K562 (cell line): ENCODE results near the gene PHF11. TPM values are rescaled to one million over a fixed set of nuclear protein-coding genes. Genes with fewer than 3 reads are reported as not detected.

Source experiments
- ATAC-seq: fragments of 200-7000 bp; cut with Tn5 transposase; 3 replicates; pipeline ENCODE4 v1.9.1; 2020; ENCODE audit warnings: moderate library complexity
- BruUV-seq: library from RNA; stranded (reverse); fragments of 400-500 nt; replicated peaks from 2 replicates; lab custom pipeline; 2021; lab: Mats Ljungman, UMichigan
- CTCF ChIA-PET: fragments of 300-600 bp; formaldehyde crosslinking; extraction: SDS; loops from one replicate; lab custom pipeline; 2021; ENCODE audit warnings: low intra/inter-chr PET ratio; lab: Yijun Ruan, JAX
- POLR2A ChIA-PET: fragments of 300-600, 350-650 bp; sonication (Branson Sonifier 250); formaldehyde crosslinking; extraction: SDS; loops from one replicate; lab custom pipeline; 2021; ENCODE audit warnings: antibody characterized with exemption, inconsistent platforms; lab: Yijun Ruan, JAX
- DNase-seq, 4 experiments: peaks; one replicate each; pipeline versions ENCODE4 v3.0.0 to v3.0.0-alpha.2; 2011 to 2018; ENCODE audit warnings: low spot score in 3 of 4, mixed read lengths in 3 of 4; ENCODE audit errors: extremely low read depth in 1 of 4
- FAIRE-seq: peaks from 2 replicates; lab custom pipeline; 2011; peaks lifted over from hg19 to GRCh38; lab: Jason Lieb, UNC
- H2AFZ ChIP-seq: 2 replicates; pipeline ENCODE4 v1.6.0; 2011; ENCODE audit warnings: low read depth, low read length, control low read depth, inconsistent platforms
- H3K27ac ChIP-seq: fragments of 200-600 bp; 3 replicates; pipeline ENCODE4 v1.8.0; 2011; ENCODE audit warnings: low read depth, mild to moderate bottlenecking, control low read depth, inconsistent platforms, low read length, moderate library complexity, mixed read lengths; ENCODE audit errors: extremely low read depth
- H3K27me3 ChIP-seq, 2 experiments: fragments of 300-600 bp in 1 of 2; 2 replicates in 1 of 2; 3 replicates in 1 of 2; pipeline versions ENCODE4 v1.6.0 to v1.8.0; 2011; ENCODE audit warnings: inconsistent platforms in 2 of 2, low read length in 2 of 2, mild to moderate bottlenecking in 1 of 2, mixed read lengths in 1 of 2, moderate library complexity in 1 of 2; ENCODE audit not compliant: control insufficient read depth in 2 of 2, insufficient read depth in 2 of 2
- H3K36me3 ChIP-seq: fragments of 300-600 bp; 3 replicates; pipeline ENCODE4 v1.8.0; 2011; ENCODE audit warnings: mild to moderate bottlenecking, low read length, inconsistent platforms; ENCODE audit not compliant: control insufficient read depth, insufficient read depth
- H3K4me1 ChIP-seq, 2 experiments: fragments of 200-600 bp in 1 of 2; replicated peaks in 1 of 2; 2 replicates in 1 of 2; 3 replicates in 1 of 2; pipeline versions ENCODE4 v1.5.1 to v1.8.0; 2011; ENCODE audit warnings: inconsistent platforms in 2 of 2, low read length in 2 of 2, mild to moderate bottlenecking in 1 of 2, mixed read lengths in 1 of 2, moderate library complexity in 1 of 2; ENCODE audit not compliant: control insufficient read depth in 2 of 2, insufficient read depth in 2 of 2
- H3K4me2 ChIP-seq: 2 replicates; pipeline ENCODE4 v1.6.1; 2011; ENCODE audit warnings: low read length, control low read depth, inconsistent platforms, mixed read lengths; ENCODE audit not compliant: insufficient read depth
- H3K4me3 ChIP-seq: fragments of 200-600 bp; sonication (generic), shearing (Covaris generic); 2 replicates; pipeline ENCODE4 v1.5.1; 2016; ENCODE audit warnings: control low read depth, inconsistent platforms
- H3K79me2 ChIP-seq: fragments of 200-600 bp; 3 replicates; pipeline ENCODE4 v1.8.0; 2011; ENCODE audit warnings: low read length, inconsistent platforms; ENCODE audit not compliant: control insufficient read depth, insufficient read depth
- H3K9ac ChIP-seq, 2 experiments: 2 replicates each; pipeline versions ENCODE4 v1.6.0 to v1.6.1; 2011; ENCODE audit warnings: low read depth in 2 of 2, low read length in 2 of 2, control low read depth in 1 of 2, inconsistent platforms in 1 of 2, mild to moderate bottlenecking in 1 of 2, mixed read lengths in 1 of 2; ENCODE audit not compliant: insufficient read depth in 1 of 2
- H3K9me1 ChIP-seq: one replicate; pipeline ENCODE4 v1.6.0; 2011; ENCODE audit warnings: inconsistent platforms, mild to moderate bottlenecking, low read length, moderate library complexity; ENCODE audit not compliant: control insufficient read depth, insufficient read depth
- H3K9me3 ChIP-seq: replicated peaks from 2 replicates; pipeline ENCODE4 v1.5.1; 2011; ENCODE audit warnings: low read depth, low read length, inconsistent platforms; ENCODE audit not compliant: control insufficient read depth, insufficient read depth
- H4K20me1 ChIP-seq: replicated peaks from 2 replicates; pipeline ENCODE4 v1.6.1; 2011; ENCODE audit warnings: low read length, inconsistent platforms, mixed read lengths; ENCODE audit not compliant: control insufficient read depth, insufficient read depth
- FOSL1 ChIP-seq: fragments of 200-800 bp; sonication (Bioruptor generic); conservative IDR thresholded peaks from 2 replicates; pipeline ENCODE4 v1.6.1; 2016; ENCODE audit warnings: missing genetic modification characterization, missing compliant biosample characterization
- L3MBTL2 ChIP-seq: fragments of 450-650 bp; IDR thresholded peaks from 2 replicates; pipeline ENCODE4 v1.6.1; 2016; ENCODE audit warnings: mild to moderate bottlenecking, moderate library complexity
- NR2C1 ChIP-seq, 2 experiments: fragments of 450-650 bp; IDR thresholded peaks; 2 replicates each; pipeline ENCODE4 v1.6.1; 2017; ENCODE audit warnings: mild to moderate bottlenecking in 2 of 2, antibody characterized with exemption in 1 of 2, inconsistent platforms in 1 of 2, missing compliant biosample characterization in 1 of 2, missing genetic modification characterization in 1 of 2
- ZNF24 ChIP-seq: fragments of 450-650 bp; IDR thresholded peaks from 2 replicates; pipeline ENCODE4 v1.6.1; 2016
- ZNF584 ChIP-seq: fragments of 200-800 bp; sonication (Bioruptor generic); IDR thresholded peaks from 2 replicates; pipeline ENCODE4 v1.6.1; 2016; ENCODE audit warnings: low read depth, mild to moderate bottlenecking, missing genetic modification characterization, missing compliant biosample characterization
- WGBS: fragments of 100-300 bp; shearing (Covaris generic); methylation state at CpG from one replicate; pipeline ENCODE4 v1.1.6; 2016; ENCODE audit warnings: low coverage, mixed read lengths; ENCODE audit not compliant: insufficient coverage; ENCODE audit errors: missing lambda C conversion rate; 5-methylcytosine and 5-hydroxymethylcytosine counted together
- in situ Hi-C: fragments of 300-500 bp; cut with MboI; formaldehyde crosslinking; loops from 4 replicates; pipeline ENCODE4 v1.15.0; 2018; ENCODE audit warnings: inconsistent platforms, mixed read lengths
- intact Hi-C: fragments of 100-400 bp; cut with micrococcal nuclease; formaldehyde crosslinking; loops from 2 replicates; pipeline ENCODE4 v1.14.2; 2022
- polyA plus RNA-seq, 8 experiments: library from polyadenylated mRNA; depleted of rRNA in 4 of 8; stranded (reverse) in 5 of 8; unstranded in 3 of 8; fragments of >200 nt; fragmentation: Nextera tagmentation in 2 of 8; fragmentation: Illumina TruSeq in 1 of 8; extraction: Ambion mirVana in 2 of 8; extraction: Trizol in 1 of 8; gene quantifications; 2 replicates each; pipeline versions ENCODE4 v1.2.1 to v1.2.3, GENCODE V29; 2011 to 2014; ENCODE audit warnings: inconsistent platforms in 1 of 8, missing spikeins in 1 of 8
- total RNA-seq, 7 experiments: library from RNA; depleted of rRNA in 6 of 7; stranded (reverse); fragments of >200 nt in 6 of 7; fragmentation: Illumina TruSeq in 2 of 7; extraction: Trizol in 2 of 7; gene quantifications; 2 replicates each; pipeline versions ENCODE4 v1.2.1 to v1.2.3, GENCODE V29; 2011 to 2021; ENCODE audit warnings: low replicate concordance in 1 of 7
- TF ChIP-seq, protein P1 (sequence below): fragments of 250-450 bp; sonication (Bioruptor Pico); IDR thresholded peaks from 2 replicates; pipeline ENCODE4 v1.4.0; 2020; ENCODE audit warnings: mild to moderate bottlenecking

Gene PHF11
- total and polyA plus RNA-seq, 9 of the 15 experiments (the other 6 are each of a cell fraction or from before 2014, with no cell fraction given) = 1.9 to 7.0 (median 5.3) TPM

DNA sequence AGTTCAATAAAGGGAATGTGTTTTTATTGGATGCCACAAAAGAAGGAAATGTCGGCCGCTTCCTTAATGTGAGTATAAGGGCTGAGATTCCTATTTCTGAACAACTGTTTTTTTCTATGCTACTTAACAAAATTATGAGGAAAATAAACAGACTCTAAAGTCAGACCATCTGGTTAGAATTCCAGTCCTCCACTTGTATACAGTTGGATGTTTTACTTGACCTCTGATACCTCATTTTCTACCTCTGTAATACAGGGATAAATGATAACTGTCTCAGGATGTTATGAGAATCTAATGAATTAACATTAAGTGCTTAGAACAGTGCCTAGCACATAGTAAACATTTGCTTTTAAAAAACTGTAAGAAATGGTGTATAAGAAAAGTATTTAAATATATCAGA, 7.2 kb upstream of the PHF11 start:
- intact Hi-C loops = no loop called here
- DNase-seq (no peak), FAIRE-seq (no peak), ATAC-seq (no peak)
- no peaks in the 10 kb centered on the region; the same call in 1 of the 2 replicates for H3K9me3 ChIP-seq
- H3K27me3 ChIP-seq = no peaks in the 10 kb centered on the region
- H3K9me1 ChIP-seq = no peaks in the 10 kb centered on the region
- BruUV-seq = no TSS peak
- ChIA-PET POLR2A (no interaction called here), CTCF (no interaction called here)
- no peak overlapping the region for H3K4me3 ChIP-seq
- no peak overlapping the region for H3K9ac ChIP-seq
- no peaks in the 10 kb centered on the region for H3K4me1 ChIP-seq
- no peaks in the 10 kb centered on the region for H3K79me2 ChIP-seq
- TF ChIP-seq ZNF584 (CRISPR knock-in tag) = no peak
- TF ChIP-seq NR2C1 (IDR thresholded peaks at IDR 0.05) = no peak
- no peak for TF ChIP-seq NR2C1 (tag; IDR thresholded peaks at IDR 0.05)
- TF ChIP-seq, protein P1, sequence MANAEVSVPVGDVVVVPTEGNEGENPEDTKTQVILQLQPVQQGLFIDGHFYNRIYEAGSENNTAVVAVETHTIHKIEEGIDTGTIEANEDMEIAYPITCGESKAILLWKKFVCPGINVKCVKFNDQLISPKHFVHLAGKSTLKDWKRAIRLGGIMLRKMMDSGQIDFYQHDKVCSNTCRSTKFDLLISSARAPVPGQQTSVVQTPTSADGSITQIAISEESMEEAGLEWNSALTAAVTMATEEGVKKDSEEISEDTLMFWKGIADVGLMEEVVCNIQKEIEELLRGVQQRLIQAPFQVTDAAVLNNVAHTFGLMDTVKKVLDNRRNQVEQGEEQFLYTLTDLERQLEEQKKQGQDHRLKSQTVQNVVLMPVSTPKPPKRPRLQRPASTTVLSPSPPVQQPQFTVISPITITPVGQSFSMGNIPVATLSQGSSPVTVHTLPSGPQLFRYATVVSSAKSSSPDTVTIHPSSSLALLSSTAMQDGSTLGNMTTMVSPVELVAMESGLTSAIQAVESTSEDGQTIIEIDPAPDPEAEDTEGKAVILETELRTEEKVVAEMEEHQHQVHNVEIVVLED (CRISPR knock-in tag) = no peak
- no peak for TF ChIP-seq FOSL1
- TF ChIP-seq ZNF24 = no peak
- no peak for TF ChIP-seq L3MBTL2
- in situ Hi-C loops = no loop called here
- no peak overlapping the region for H3K4me2 ChIP-seq
- no peak overlapping the region for H3K27ac ChIP-seq
- 88% methylated on average over 2 of the region's 2 CpGs for WGBS
- peaks cover 18% of the 10 kb centered on the region; the same call in 2 of the 3 replicates for H3K36me3 ChIP-seq
- no peak overlapping the region for H2AFZ ChIP-seq
- H4K20me1 ChIP-seq = no peaks in the 10 kb centered on the region
